Middle frontal gyrus (tissue), 1 donor: ENCODE results near the gene SMYD4.
"Not testable (repeated sequence)": the region's sequence is repeated elsewhere in the genome, so short reads cannot be mapped to it uniquely, and the experiment has no call there.

ENCODE experiments used
- DNase-seq: peaks from one replicate; pipeline ENCODE4 v3.0.0-alpha.2; 2015; ENCODE audit warnings: low spot score; ENCODE audit errors: extremely low spot score

SMYD4 gene

DNA sequence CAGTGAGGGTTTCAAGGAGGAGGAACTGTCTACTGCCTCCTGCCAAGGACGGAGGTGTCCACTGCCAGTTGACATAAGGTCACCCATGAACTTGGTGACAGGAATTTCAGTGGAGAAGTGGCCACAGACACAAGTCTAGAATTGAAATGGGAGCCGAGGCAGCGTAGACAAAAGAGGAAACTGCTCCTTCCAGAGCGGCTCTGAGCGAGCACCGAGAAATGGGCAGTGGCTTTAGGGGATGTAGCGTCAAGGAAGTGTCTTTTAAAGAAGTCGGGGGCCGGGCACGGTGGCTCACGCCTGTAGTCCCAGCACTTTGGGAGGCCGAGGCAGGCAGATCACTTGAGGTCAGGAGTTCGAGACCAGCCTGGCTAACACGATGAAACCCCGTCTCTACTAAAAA, 70.9 kb downstream of the SMYD4 start:
- no peak for DNase-seq

DNA sequence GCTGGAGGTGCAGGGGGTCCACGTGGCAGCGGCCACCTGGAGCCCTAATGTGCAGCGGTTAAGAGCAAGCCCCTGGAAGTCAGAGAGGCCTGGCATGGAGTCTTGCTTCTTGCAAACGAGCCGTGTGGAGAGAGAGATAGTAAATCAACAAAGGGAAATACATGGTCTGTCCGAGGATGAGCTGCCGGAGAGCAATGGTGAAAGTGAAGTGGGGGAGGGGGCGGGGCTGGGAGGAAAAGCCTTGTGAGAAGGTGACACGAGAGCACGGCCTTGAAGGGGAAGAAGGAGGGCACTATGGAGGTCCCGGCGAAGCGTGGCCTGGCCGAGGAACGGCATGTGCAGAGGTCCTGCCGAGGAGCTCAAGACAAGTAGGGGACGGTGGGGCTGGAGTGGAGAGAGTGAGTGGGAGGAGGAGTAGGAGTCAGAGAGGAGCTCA, 73.9 kb downstream of the SMYD4 start:
- DNase-seq = no peak

DNA sequence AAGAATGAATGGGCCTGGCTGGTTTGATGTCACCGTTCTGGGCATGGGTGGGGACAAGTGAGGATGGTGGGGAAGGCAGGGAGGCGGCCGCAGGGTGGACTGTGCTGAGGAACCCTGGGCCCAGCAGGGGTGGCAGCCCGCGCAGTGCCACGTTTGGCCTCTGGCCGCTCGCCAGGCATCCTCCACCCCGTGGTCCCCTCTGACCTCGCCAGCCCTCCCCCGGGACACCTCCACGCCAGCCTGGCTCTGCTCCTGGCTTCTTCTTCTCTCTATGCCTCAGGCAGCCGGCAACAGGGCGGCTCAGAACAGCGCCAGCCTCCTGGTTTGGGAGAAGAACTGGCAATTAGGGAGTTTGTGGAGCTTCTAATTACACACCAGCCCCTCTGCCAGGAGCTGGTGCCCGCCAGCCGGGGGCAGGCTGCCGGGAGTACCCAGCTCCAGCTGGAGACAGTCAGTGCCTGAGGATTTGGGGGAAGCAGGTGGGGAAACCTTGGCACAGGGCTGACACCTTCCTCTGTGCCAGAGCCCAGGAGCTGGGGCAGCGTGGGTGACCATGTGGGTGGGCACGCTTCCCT, 74.4 kb downstream of the SMYD4 start:
- DNase-seq = no peak

DNA sequence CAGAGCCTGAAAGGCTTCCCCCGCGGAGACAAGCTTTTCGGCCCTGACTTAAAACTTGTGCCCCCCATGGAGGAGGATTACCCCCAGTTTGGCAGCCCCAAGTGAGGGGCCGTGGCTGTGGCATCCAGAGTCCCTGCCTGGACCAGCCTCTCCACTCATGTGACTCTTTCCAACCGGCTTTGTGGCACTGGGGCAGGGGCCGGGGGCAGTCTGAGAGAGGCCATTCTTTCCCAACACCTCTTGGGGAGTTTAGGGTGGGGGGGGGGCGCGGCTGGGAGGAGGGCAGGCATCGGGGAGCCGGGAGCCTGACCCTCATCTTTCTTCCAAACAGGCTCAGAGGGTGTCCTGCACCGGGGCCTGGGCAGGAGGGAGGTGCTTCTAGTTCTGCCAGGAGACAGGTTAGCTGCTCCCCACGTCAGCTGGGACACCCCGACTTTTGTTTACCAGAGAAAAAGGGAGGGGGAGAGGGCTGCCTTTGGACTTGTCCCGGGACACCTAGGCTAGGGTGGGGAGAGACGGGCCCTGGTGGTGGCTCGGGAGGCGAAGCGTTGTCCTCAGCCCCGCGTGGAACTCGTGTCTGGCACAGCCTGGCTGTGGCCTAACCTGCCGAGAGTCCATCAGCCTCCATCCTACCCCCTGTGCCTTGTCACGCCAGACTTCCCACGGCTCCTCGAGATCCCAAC, 75.1 kb downstream of the SMYD4 start:
- no peak for DNase-seq

- DNase-seq = no peak
Measured at GRCh38 chr17:1753767-1754429, 75.8 kb downstream of the SMYD4 start.

DNA sequence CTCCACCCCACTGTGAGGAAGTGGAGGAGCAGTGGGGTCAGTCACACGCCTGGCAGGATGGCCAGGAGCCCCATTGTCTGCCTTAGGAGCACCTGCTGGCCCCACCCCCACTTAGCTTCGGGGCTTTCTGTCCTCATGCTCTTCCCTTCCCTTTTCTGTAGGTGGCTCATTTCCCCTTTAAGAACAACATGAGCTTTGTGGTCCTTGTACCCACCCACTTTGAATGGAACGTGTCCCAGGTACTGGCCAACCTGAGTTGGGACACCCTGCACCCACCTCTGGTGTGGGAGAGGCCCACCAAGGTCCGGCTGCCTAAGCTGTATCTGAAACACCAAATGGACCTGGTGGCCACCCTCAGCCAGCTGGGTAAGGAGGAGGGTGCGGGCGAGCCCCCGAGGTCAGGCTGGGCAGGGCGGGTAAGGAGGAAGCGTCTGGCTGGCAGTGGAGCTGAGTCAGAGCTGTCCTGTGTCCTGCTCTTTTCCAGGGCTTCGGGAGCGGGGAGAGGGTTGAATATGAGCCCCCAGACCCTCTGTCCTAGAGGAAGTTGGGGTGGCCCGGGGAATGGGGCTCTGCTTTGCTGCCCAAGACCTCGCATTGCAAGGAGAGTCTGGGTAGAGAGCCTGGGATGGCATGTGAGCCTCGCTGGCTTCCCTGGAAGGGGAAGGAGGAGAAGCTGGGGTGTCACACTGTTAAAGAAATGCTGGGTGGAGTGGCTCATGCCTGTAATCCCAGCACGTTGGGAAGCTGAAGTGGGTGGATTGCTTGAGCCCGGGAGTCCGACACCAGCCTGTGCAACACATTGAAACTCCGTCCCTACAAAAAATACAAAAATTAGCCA, 77.1 kb downstream of the SMYD4 start:
- DNase-seq = no peak

- no peak for DNase-seq
Measured at GRCh38 chr17:1750628-1751027, 79.1 kb downstream of the SMYD4 start.

DNA sequence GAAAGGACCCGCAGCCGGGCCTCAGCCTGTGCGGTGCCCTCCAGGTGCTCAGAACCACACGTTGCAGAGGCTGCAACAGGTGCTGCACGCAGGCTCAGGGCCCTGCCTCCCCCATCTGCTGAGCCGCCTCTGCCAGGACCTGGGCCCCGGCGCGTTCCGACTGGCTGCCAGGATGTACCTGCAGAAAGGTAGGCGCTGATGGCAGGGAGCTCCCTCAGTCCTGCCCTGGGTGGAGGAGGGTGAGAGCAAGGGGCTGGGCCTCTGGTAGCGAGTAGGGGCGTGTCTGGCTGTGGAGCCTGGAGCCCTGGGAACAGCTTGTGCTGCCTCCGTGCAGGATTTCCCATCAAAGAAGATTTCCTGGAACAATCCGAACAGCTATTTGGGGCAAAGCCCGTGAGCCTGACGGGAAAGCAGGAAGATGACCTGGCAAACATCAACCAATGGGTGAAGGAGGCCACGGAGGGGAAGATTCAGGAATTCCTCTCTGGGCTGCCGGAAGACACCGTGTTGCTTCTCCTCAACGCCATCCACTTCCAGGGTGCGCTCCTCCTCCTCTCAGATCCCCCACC, 82.6 kb downstream of the SMYD4 start:
- no peak for DNase-seq

DNA sequence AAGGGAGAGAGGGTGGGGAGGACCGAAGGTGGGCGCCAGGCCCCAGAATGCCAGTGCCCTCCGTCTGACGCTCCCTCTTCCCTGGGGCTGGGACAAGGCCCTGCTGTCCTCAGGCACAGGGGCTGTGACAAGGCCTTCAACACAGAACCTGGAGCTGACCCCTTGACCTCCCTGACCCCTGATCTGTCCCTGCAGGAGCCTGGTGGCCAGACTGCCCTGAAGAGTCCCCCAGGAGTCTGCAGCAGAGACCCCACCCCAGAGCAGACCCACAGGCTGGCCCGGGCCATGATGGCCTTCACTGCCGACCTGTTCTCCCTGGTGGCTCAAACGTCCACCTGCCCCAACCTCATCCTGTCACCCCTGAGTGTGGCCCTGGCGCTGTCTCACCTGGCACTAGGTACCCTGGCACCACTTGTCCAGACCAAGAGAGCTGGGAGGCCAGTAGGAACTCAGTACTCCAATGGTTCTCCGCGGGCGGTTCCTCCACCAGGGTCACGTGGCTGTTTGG, 84.1 kb downstream of the SMYD4 start:
- DNase-seq = no peak

DNA sequence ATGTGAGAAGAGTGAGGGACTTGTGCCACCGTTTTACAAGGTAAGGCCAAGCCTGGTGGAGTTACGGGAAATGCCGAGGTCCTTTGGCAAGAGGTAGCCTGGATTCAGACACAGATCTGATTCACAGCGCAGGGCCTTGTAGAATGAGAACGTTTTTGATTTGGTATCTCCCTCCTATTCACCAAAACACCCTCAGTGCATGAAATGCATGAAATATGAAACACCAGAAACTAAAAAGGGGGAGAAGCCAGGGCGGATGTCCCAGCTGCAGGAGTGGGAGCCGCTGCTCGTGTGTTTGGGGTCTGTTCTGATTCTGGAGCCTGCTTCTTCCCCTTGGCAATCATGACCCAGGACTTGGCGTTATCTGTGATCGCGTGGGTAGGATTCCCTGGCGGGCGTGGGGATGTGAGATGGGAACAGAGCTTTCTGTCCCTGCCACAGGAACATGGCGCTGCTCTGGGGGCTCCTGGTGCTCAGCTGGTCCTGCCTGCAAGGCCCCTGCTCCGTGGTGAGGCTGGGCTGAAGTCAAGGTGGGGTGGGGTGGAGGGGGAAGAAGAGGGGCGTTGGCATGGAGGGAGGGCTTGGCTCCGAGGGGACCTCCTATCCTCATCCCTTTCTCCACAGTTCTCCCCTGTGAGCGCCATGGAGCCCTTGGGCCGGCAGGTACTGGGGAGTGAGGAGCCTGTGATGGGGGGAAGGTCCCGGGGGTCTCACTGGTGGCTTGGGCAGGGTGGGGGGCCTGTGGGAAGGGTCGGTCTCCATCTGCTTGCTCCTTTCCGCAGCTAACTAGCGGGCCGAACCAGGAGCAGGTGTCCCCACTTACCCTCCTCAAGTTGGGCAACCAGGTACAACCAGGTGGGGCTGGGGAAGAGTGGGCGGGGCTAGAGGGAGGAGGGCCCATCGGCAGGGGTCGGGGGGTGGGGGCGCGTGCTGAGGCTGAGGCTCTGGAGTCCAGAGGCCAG, 84.9 kb downstream of the SMYD4 start:
- no peak for DNase-seq

GRCh38 chr17:1743088-1743439, 86.6 kb downstream of the SMYD4 start:
- no peak for DNase-seq

GRCh38 chr17:1742371-1743087, 87.2 kb downstream of the SMYD4 start, which contains the start of gene SERPINF2:
TSS of gene SERPINF2 (plus strand) at chr17:1742871. CDS start at chr17:1744996, 2,125 bp downstream.
- DNase-seq = no peak

DNA sequence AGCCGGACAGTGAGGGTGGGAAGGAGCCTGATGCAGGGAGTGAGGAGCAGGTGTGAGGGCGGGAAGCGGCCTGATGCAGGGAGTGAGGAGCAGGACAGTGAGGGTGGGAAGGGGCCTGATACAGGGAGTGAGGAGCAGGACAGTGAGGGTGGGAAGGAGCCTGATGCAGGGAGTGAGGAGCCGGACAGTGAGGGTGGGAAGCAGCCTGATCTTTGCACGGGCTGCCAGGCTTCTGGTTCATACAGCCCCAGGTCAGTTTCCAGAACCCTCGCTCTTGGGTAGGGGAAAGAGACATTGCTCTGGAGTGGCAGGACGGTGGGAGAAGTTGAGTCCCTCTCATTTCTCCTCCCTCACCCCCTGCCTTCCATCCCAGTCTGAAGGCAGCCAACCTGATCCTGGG, 87.8 kb downstream of the SMYD4 start:
- DNase-seq = not testable (repeated sequence)

- DNase-seq = no peak
Measured at GRCh38 chr17:1737531-1738291, 92.0 kb downstream of the SMYD4 start.

DNA sequence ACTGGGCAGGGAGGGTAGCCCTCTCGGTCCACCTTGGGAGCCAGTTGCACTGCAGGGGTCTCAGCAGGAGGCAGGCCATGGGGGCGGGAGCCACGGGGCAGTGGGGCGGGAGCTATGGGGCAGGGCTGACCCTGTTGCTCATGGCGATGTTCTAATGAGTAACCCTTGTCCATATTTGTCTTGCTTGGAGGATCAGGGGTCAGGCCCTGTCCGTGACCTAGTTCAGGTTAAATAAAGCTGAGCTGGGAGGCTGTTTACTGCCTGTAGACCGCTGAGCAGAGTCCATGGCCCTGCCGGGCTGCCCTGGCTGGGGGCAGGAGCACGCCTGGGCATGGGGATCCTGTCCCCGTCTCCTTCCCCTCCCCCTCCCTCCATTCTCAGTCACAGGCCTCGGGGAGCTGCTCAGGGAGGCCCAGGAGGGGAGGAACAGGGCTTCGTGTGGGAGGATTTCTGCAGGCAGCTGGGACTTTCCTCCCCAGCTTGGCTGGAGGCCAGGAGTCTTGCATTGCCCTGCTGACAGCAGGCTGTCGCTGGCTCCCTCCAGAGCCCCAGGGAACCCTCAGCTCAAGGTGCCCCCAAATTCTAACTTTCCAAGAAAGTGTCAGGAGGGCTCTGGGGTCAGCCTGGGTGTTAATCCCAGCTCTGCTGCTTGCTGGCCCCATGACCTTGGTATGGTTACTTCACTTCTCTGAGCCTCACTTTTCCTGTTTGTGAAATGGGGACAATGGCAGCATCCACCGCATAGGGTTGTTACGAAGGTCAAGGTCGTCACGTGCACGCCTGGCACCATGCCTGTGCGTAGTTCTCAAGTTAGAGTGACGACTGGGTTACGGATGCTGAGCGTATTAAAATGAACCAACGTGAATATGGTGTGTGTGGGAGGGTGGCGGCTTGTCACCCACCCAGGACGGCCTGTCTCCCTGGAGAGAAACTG, 93.1 kb downstream of the SMYD4 start:
- no peak for DNase-seq

GRCh38 chr17:1735834-1736347, 93.8 kb downstream of the SMYD4 start:
- no peak for DNase-seq

DNA sequence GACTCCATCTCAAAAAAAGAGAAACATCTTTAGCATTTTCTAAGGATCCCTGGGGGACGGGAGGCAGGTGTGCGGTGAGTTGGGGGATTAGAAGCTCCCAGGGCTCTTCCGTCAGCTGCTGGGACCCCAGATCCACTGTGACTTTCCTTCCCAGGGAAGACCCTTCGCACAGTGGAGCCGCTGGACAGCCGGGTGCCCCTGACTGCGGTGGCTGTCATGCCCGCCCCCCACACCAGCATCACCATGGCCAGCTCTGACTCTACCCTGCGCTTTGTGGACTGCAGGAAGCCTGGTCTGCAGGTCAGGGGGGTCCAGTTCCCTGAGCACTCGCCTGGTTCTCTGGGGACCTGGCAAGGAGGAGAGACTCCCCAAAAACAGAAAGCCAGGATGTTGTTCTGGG, 94.3 kb downstream of the SMYD4 start:
- DNase-seq = no peak
